Neural crest cell (in vitro differentiated cells): ENCODE results near the gene HOXC9. TPM values are rescaled to one million over a fixed set of nuclear protein-coding genes. Genes with fewer than 3 reads are reported as not detected.

Experiments
- DNase-seq: peaks from one replicate; pipeline ENCODE4 v3.0.0; 2021; ENCODE audit warnings: low read depth, mixed read lengths, low spot score
- H3K27ac Mint-ChIP-seq: one replicate; pipeline ENCODE4 v1.8.0; 2021; ENCODE audit warnings: mild to moderate bottlenecking, mixed read lengths; ENCODE audit not compliant: unreplicated experiment
- H3K27me3 Mint-ChIP-seq: 2 replicates; pipeline ENCODE4 v1.8.0; 2021; ENCODE audit warnings: low read depth, mild to moderate bottlenecking, mixed read lengths
- H3K36me3 Mint-ChIP-seq: 2 replicates; pipeline ENCODE4 v1.8.0; 2021; ENCODE audit warnings: low read depth, mild to moderate bottlenecking, mixed read lengths
- H3K4me1 Mint-ChIP-seq: 2 replicates; pipeline ENCODE4 v1.8.0; 2021; ENCODE audit warnings: mixed read lengths
- H3K4me3 Mint-ChIP-seq: one replicate; pipeline ENCODE4 v1.8.0; 2021; ENCODE audit warnings: mild to moderate bottlenecking, mixed read lengths
- H3K9me3 Mint-ChIP-seq: 2 replicates; pipeline ENCODE4 v1.8.0; 2021; ENCODE audit warnings: mixed read lengths
- CTCF ChIP-seq: fragments of 200-600 bp; sonication (generic); conservative IDR thresholded peaks from 2 replicates; pipeline ENCODE4 v1.5.0; 2021; ENCODE audit warnings: antibody characterized with exemption, mild to moderate bottlenecking
- total RNA-seq: library from RNA; stranded (reverse); gene quantifications from 2 replicates; pipeline ENCODE4 v1.2.1, GENCODE V29; 2021

Gene HOXC9
- total RNA-seq, 1 donor from 2014 or later: 6.3 TPM

GRCh38 chr12:54009171-54010052, 9.5 kb downstream of the HOXC9 start:
- H3K27me3 Mint-ChIP-seq: peaks cover 99% of the 10 kb centered on the region

GRCh38 chr12:54010053-54010971, 10.4 kb downstream of the HOXC9 start:
- no peak for DNase-seq
- peaks cover 7% of the 10 kb centered on the region for H3K4me1 Mint-ChIP-seq
- H3K4me3 Mint-ChIP-seq: peak overlapping the region; percentile 77
- TF ChIP-seq CTCF: no peak
- H3K27me3 Mint-ChIP-seq: peaks cover 99% of the 10 kb centered on the region
- H3K9me3 Mint-ChIP-seq: no peaks in the 10 kb centered on the region
- H3K36me3 Mint-ChIP-seq: peaks cover 2% of the 10 kb centered on the region
- H3K27ac Mint-ChIP-seq: no peak overlapping the region

More at GRCh38 chr12:54009171-54010052, 9.5 kb downstream of the HOXC9 start:
- no peak for TF ChIP-seq CTCF
- Mint-ChIP-seq H3K27ac (no peak overlapping the region), H3K9me3 (no peaks in the 10 kb centered on the region), H3K4me3 (peak overlapping the region; percentile 77), H3K36me3 (no peaks in the 10 kb centered on the region), H3K4me1 (peaks cover 8% of the 10 kb centered on the region)
- DNase-seq: no peak

- H3K9me3 Mint-ChIP-seq: no peaks in the 10 kb centered on the region
- H3K27ac Mint-ChIP-seq: no peak overlapping the region
- peaks cover 2% of the 10 kb centered on the region for H3K36me3 Mint-ChIP-seq
- H3K4me3 Mint-ChIP-seq: peak overlapping the region; percentile 61
- no peak for TF ChIP-seq CTCF
- peaks cover 3% of the 10 kb centered on the region for H3K4me1 Mint-ChIP-seq
- DNase-seq: no peak
- peaks cover 99% of the 10 kb centered on the region for H3K27me3 Mint-ChIP-seq
Measured at GRCh38 chr12:54010972-54011664, 11.2 kb downstream of the HOXC9 start.

GRCh38 chr12:54011665-54012532, 11.9 kb downstream of the HOXC9 start:
- Mint-ChIP-seq H3K27me3 (peaks cover 99% of the 10 kb centered on the region), H3K4me1 (no peaks in the 10 kb centered on the region), H3K4me3 (peak overlapping the region; percentile 61), H3K27ac (no peak overlapping the region), H3K36me3 (peaks cover 2% of the 10 kb centered on the region), H3K9me3 (no peaks in the 10 kb centered on the region)
- no peak for TF ChIP-seq CTCF
- DNase-seq: no peak
